A673 (cell line): ENCODE results near the gene SORBS2. TPM values are rescaled to one million over a fixed set of nuclear protein-coding genes. Genes with fewer than 3 reads are reported as not detected.

Experiments
- BruUV-seq: library from RNA; stranded (reverse); fragments of 400-500 nt; replicated peaks from 2 replicates; lab custom pipeline; 2021; lab: Mats Ljungman, UMichigan
- CTCF ChIA-PET: fragments of 300-600 bp; sonication (Branson Sonifier 250); formaldehyde crosslinking; loops from one replicate; lab custom pipeline; 2022; ENCODE audit warnings: antibody characterized with exemption; lab: Charles Lee
- POLR2A ChIA-PET: fragments of 300-600 bp; sonication (Branson Sonifier 250); formaldehyde crosslinking; loops from one replicate; lab custom pipeline; 2022; ENCODE audit warnings: antibody characterized with exemption; ENCODE audit not compliant: low non-redundant PET; lab: Charles Lee
- DNase-seq: peaks from one replicate; pipeline ENCODE4 v3.0.0-alpha.2; 2015; ENCODE audit warnings: low spot score
- H3K27ac ChIP-seq: fragments of 200-600 bp; sonication (generic); 2 replicates; pipeline ENCODE4 v1.5.1; 2016; ENCODE audit warnings: mixed run types, low read depth, mild to moderate bottlenecking, mixed read lengths, antibody characterized with exemption, low read length; ENCODE audit not compliant: poor library complexity, severe bottlenecking
- H3K27me3 ChIP-seq: fragments of 200-600 bp; sonication (generic); replicated peaks from 2 replicates; pipeline ENCODE4 v1.6.1; 2017; ENCODE audit warnings: mixed run types, low read depth, mild to moderate bottlenecking, mixed read lengths, antibody characterized with exemption, low read length; ENCODE audit not compliant: insufficient read depth, poor library complexity
- H3K36me3 ChIP-seq: fragments of 200-600 bp; sonication (generic); 2 replicates; pipeline ENCODE4 v1.6.1; 2016; ENCODE audit warnings: mixed run types, mild to moderate bottlenecking, mixed read lengths, antibody characterized with exemption, low read length; ENCODE audit not compliant: insufficient read depth, poor library complexity, severe bottlenecking
- H3K4me1 ChIP-seq: fragments of 200-600 bp; sonication (generic); 2 replicates; pipeline ENCODE4 v1.6.1; 2017; ENCODE audit warnings: mixed run types, mild to moderate bottlenecking, mixed read lengths, antibody characterized with exemption, low read length; ENCODE audit not compliant: insufficient read depth, poor library complexity, severe bottlenecking
- H3K4me3 ChIP-seq: fragments of 200-600 bp; sonication (generic); 2 replicates; pipeline ENCODE4 v1.5.1; 2016; ENCODE audit warnings: low read depth, mixed run types, mild to moderate bottlenecking, mixed read lengths, low read length; ENCODE audit not compliant: poor library complexity, severe bottlenecking
- H3K9me3 ChIP-seq: fragments of 200-600 bp; sonication (generic); 2 replicates; pipeline ENCODE4 v1.6.1; 2016; ENCODE audit warnings: mixed run types, low read depth, mild to moderate bottlenecking, mixed read lengths, antibody characterized with exemption, low read length; ENCODE audit not compliant: poor library complexity, severe bottlenecking
- CTCF ChIP-seq: fragments of 300-800, 200-600 bp; sonication (generic); conservative IDR thresholded peaks from 2 replicates; pipeline ENCODE4 v1.5.1; 2017; ENCODE audit warnings: low read depth, mild to moderate bottlenecking, antibody characterized with exemption, low read length, moderate library complexity, mixed read lengths
- EZH2 ChIP-seq: fragments of 200-600 bp; sonication (generic); IDR thresholded peaks from 2 replicates; pipeline ENCODE4 v1.6.1; 2017; ENCODE audit warnings: borderline replicate concordance, low read depth, mild to moderate bottlenecking, mixed read lengths, antibody characterized with exemption, low read length; ENCODE audit not compliant: poor library complexity, severe bottlenecking
- intact Hi-C: fragments of 100-400 bp; cut with micrococcal nuclease; formaldehyde crosslinking; loops from one replicate; pipeline ENCODE4 v1.10.0; 2022; ENCODE audit not compliant: unreplicated experiment
- total RNA-seq: library from RNA; stranded (reverse); gene quantifications from 2 replicates; pipeline ENCODE4 v1.2.3, GENCODE V29; 2021

Gene SORBS2
- total RNA-seq, 1 experiment from 2014 or later: not detected

GRCh38 chr4:185599553-185600243 is 212.3 kb downstream of the SORBS2 start:
- H3K4me1 ChIP-seq: no peaks in the 10 kb centered on the region
- no peaks in the 10 kb centered on the region for H3K9me3 ChIP-seq
- ChIA-PET CTCF (no interaction called here), POLR2A (no interaction called here)
- no peak overlapping the region for H3K27ac ChIP-seq
- no TSS peak for BruUV-seq
- intact Hi-C loops: no loop called here
- DNase-seq: no peak
- no peak overlapping the region for H3K4me3 ChIP-seq
- TF ChIP-seq CTCF (no peak), EZH2 (no peak)
- H3K36me3 ChIP-seq: no peaks in the 10 kb centered on the region
- peaks cover 22% of the 10 kb centered on the region for H3K27me3 ChIP-seq

- CTCF ChIA-PET: interaction anchor here (0.5 to 1.8 kb wide), 4 partner anchors 10 to 423 kb away, joined by 3 to 13 read pairs (median 4); no protein-coding TSS in a partner anchor
- Histone ChIP-seq H3K27ac (no peak overlapping the region), H3K27me3 (peaks cover 26% of the 10 kb centered on the region), H3K9me3 (no peaks in the 10 kb centered on the region), H3K4me3 (no peak overlapping the region), H3K36me3 (no peaks in the 10 kb centered on the region), H3K4me1 (no peaks in the 10 kb centered on the region)
- TF ChIP-seq CTCF (no peak), EZH2 (no peak)
- intact Hi-C loops: no loop called here
- no peak for DNase-seq
- POLR2A ChIA-PET: no interaction called here
- no TSS peak for BruUV-seq
Measured at GRCh38 chr4:185598846-185599552, 213.0 kb downstream of the SORBS2 start.

GRCh38 chr4:185597532-185598188 is 214.3 kb downstream of the SORBS2 start:
- ChIA-PET POLR2A (no interaction called here), CTCF (interaction anchor here (0.5 to 1.8 kb wide), 10 partner anchors 8 to 424 kb away, joined by 3 to 7 read pairs (median 4); no protein-coding TSS in a partner anchor)
- H3K4me1 ChIP-seq: no peaks in the 10 kb centered on the region
- no peak overlapping the region for H3K27ac ChIP-seq
- peaks cover 26% of the 10 kb centered on the region for H3K27me3 ChIP-seq
- intact Hi-C loops: loop anchor here (2.0 kb wide), 1 partner anchor 127 kb away; the partner anchor contains the start of gene CCDC110
- no peak overlapping the region for H3K4me3 ChIP-seq
- TF ChIP-seq CTCF (peak; percentile 99), EZH2 (no peak)
- no peaks in the 10 kb centered on the region for H3K36me3 ChIP-seq
- no peaks in the 10 kb centered on the region for H3K9me3 ChIP-seq
- BruUV-seq: no TSS peak
- DNase-seq: peak; percentile 72
